Mesodermal cell (in vitro differentiated cells): ENCODE measurements around the gene MUC3A. TPM values are rescaled to one million over a fixed set of nuclear protein-coding genes. Genes with fewer than 3 reads are reported as not detected.
"Not testable (repeated sequence)": the region's sequence is repeated elsewhere in the genome, so short reads cannot be mapped to it uniquely, and the experiment has no call there.

Experiments
- H3K27ac ChIP-seq: 2 replicates; pipeline ENCODE4 v1.7.0; 2013; ENCODE audit warnings: mild to moderate bottlenecking, low read depth, low read length, moderate library complexity; ENCODE audit not compliant: severe bottlenecking
- H3K36me3 ChIP-seq: 2 replicates; pipeline ENCODE4 v1.7.1; 2013; ENCODE audit warnings: mild to moderate bottlenecking, low read length, moderate library complexity; ENCODE audit not compliant: control insufficient read depth, insufficient read depth
- H3K4me1 ChIP-seq: one replicate; pipeline ENCODE4 v1.7.1; 2013; ENCODE audit warnings: mild to moderate bottlenecking, low read length; ENCODE audit not compliant: insufficient read depth, control insufficient read depth, poor library complexity, severe bottlenecking
- H3K4me3 ChIP-seq: 2 replicates; pipeline ENCODE4 v1.7.0; 2013; ENCODE audit warnings: low read length, control low read depth, mild to moderate bottlenecking; ENCODE audit not compliant: insufficient read depth, poor library complexity, severe bottlenecking; ENCODE audit errors: extremely low read depth
- H3K9me3 ChIP-seq: 2 replicates; pipeline ENCODE4 v1.7.1; 2013; ENCODE audit warnings: mild to moderate bottlenecking, low read length, moderate library complexity; ENCODE audit not compliant: control insufficient read depth
- WGBS, 2 experiments: methylation state at CpG; one replicate each; pipeline ENCODE4 v1.1.5; 2013; ENCODE audit warnings: missing lambda C conversion rate in 2 of 2; ENCODE audit not compliant: insufficient coverage in 2 of 2; 5-methylcytosine and 5-hydroxymethylcytosine counted together
- polyA plus RNA-seq, 2 experiments: library from polyadenylated mRNA; stranded (reverse); fragments of 50-300 nt; gene quantifications; one replicate each; pipeline ENCODE4 v1.2.3, GENCODE V29; 2013

Gene MUC3A
- polyA plus RNA-seq (2013, experiment 1 of 2): 2.2 TPM
- 2.5 TPM for polyA plus RNA-seq (2013, experiment 2 of 2)

GRCh38 chr7:100949227-100949932 lies at the start of gene MUC3A:
Gene MUC3A, plus strand, starts transcription at chr7:100949534. Its CDS starts 91 bp downstream, at chr7:100949625.
- H3K4me1 ChIP-seq: no peaks in the 10 kb centered on the region
- H3K9me3 ChIP-seq: no peaks in the 10 kb centered on the region
- 52 to 58% methylated on average over 22 to 24 of the region's 24 CpGs for WGBS, 2 experiments
- no peaks in the 10 kb centered on the region for H3K36me3 ChIP-seq
- no peak within 1 kb of the TSS for H3K4me3 ChIP-seq
- no peak within 1 kb of the TSS for H3K27ac ChIP-seq

- no peak overlapping the region for H3K4me3 ChIP-seq
- no peak overlapping the region for H3K27ac ChIP-seq
- peaks cover 4% of the 10 kb centered on the region for H3K4me1 ChIP-seq
- no peaks in the 10 kb centered on the region for H3K36me3 ChIP-seq
- no peaks in the 10 kb centered on the region for H3K9me3 ChIP-seq
- WGBS, 2 experiments: 100% methylated on average over 1 of the region's 2 CpGs
Observed at GRCh38 chr7:100900978-100901377, 48.4 kb upstream of the MUC3A start.

- Histone ChIP-seq H3K4me3 (no peak overlapping the region), H3K36me3 (no peaks in the 10 kb centered on the region), H3K27ac (no peak overlapping the region), H3K9me3 (no peaks in the 10 kb centered on the region), H3K4me1 (no peaks in the 10 kb centered on the region)
- WGBS, 2 experiments: 100% methylated on average over 1 to 2 of the region's 5 CpGs
Observed at GRCh38 chr7:100901921-100902332, 47.4 kb upstream of the MUC3A start.

- no peak overlapping the region for H3K4me3 ChIP-seq
- no peaks in the 10 kb centered on the region for H3K9me3 ChIP-seq
- WGBS, 2 experiments: 80 to 100% methylated on average over 1 to 2 of the region's 7 CpGs
- no peaks in the 10 kb centered on the region for H3K4me1 ChIP-seq
- no peaks in the 10 kb centered on the region for H3K36me3 ChIP-seq
- H3K27ac ChIP-seq: no peak overlapping the region
Observed at GRCh38 chr7:100902638-100903037, 46.7 kb upstream of the MUC3A start.

- H3K4me3 ChIP-seq: no peak overlapping the region
- H3K27ac ChIP-seq: no peak overlapping the region
- H3K4me1 ChIP-seq: no peaks in the 10 kb centered on the region
- WGBS, 2 experiments: 100% methylated on average over 3 of the region's 5 CpGs
- no peaks in the 10 kb centered on the region for H3K36me3 ChIP-seq
- H3K9me3 ChIP-seq: no peaks in the 10 kb centered on the region
Observed at GRCh38 chr7:100908512-100908911, 40.8 kb upstream of the MUC3A start.

GRCh38 chr7:100910443-100910842 lies 38.9 kb upstream of the MUC3A start:
- WGBS, 2 experiments: 92 to 98% methylated on average over 5 to 6 of the region's 7 CpGs
- not testable (repeated sequence) for H3K36me3 ChIP-seq, H3K4me3 ChIP-seq, H3K27ac ChIP-seq, H3K9me3 ChIP-seq, H3K4me1 ChIP-seq

GRCh38 chr7:100911484-100911883 lies 37.9 kb upstream of the MUC3A start:
- WGBS, 2 experiments: 100% methylated on average over 1 to 2 of the region's 3 CpGs
- no peaks in the 10 kb centered on the region for H3K9me3 ChIP-seq
- no peaks in the 10 kb centered on the region for H3K36me3 ChIP-seq
- H3K4me3 ChIP-seq: no peak overlapping the region
- no peaks in the 10 kb centered on the region for H3K4me1 ChIP-seq
- no peak overlapping the region for H3K27ac ChIP-seq

GRCh38 chr7:100914208-100914878 lies 35.0 kb upstream of the MUC3A start:
- Histone ChIP-seq H3K4me3 (no peak overlapping the region), H3K9me3 (no peaks in the 10 kb centered on the region), H3K27ac (no peak overlapping the region), H3K4me1 (no peaks in the 10 kb centered on the region), H3K36me3 (no peaks in the 10 kb centered on the region)
- 90 to 94% methylated on average over 6 to 8 of the region's 15 CpGs for WGBS, 2 experiments

GRCh38 chr7:100914879-100915447 lies 34.4 kb upstream of the MUC3A start:
- 88 to 96% methylated on average over 8 of the region's 8 CpGs for WGBS, 2 experiments
- H3K4me1 ChIP-seq: no peaks in the 10 kb centered on the region
- H3K9me3 ChIP-seq: no peaks in the 10 kb centered on the region
- no peak overlapping the region for H3K27ac ChIP-seq
- no peaks in the 10 kb centered on the region for H3K36me3 ChIP-seq
- no peak overlapping the region for H3K4me3 ChIP-seq

- not testable (repeated sequence) for H3K4me3 ChIP-seq, H3K36me3 ChIP-seq, H3K27ac ChIP-seq, H3K4me1 ChIP-seq, H3K9me3 ChIP-seq
- 100% methylated on average over 2 of the region's 5 CpGs; no CpG with 5 or more reads in 1 of the 2 experiments for WGBS, 2 experiments
Observed at GRCh38 chr7:100919335-100919734, 30.0 kb upstream of the MUC3A start.
